Right cardiac atrium (tissue), 5 donors: ENCODE measurements around the gene CPTP. TPM values are rescaled to one million over a fixed set of nuclear protein-coding genes. Genes with fewer than 3 reads are reported as not detected.

Experiments used
- ATAC-seq, 2 donors: fragments of 200-7000 bp; cut with Tn5 transposase; one replicate each; pipeline versions ENCODE4 v1.8.0 to v1.9.1; 2020; ENCODE audit warnings: moderate library complexity in 2 of 2, mild to moderate bottlenecking in 1 of 2
- DNase-seq, 3 donors: peaks; one replicate each; pipeline ENCODE4 v3.0.0-alpha.2; 2020
- H3K27ac ChIP-seq: one replicate; pipeline ENCODE4 v1.5.1; 2013; ENCODE audit warnings: mild to moderate bottlenecking, low read length, control low read depth, moderate library complexity
- H3K27me3 ChIP-seq: one replicate; pipeline ENCODE4 v1.6.1; 2013; ENCODE audit not compliant: control insufficient read depth, insufficient read depth
- H3K4me1 ChIP-seq: one replicate; pipeline ENCODE4 v1.6.1; 2013; ENCODE audit warnings: low read length; ENCODE audit not compliant: control insufficient read depth, insufficient read depth
- H3K4me3 ChIP-seq: one replicate; pipeline ENCODE4 v1.5.1; 2013; ENCODE audit warnings: low read length, control low read depth
- H3K9me3 ChIP-seq: one replicate; pipeline ENCODE4 v1.6.1; 2013; ENCODE audit warnings: low read length; ENCODE audit not compliant: control insufficient read depth
- WGBS: extraction: QIAGEN DNeasy Blood & Tissue Kit; methylation state at CpG from one replicate; pipeline ENCODE4 v1.1.7; 2013; 5-methylcytosine and 5-hydroxymethylcytosine counted together
- intact Hi-C, 4 donors: fragments of 100-400 bp; cut with DNase I; formaldehyde crosslinking; loops; one replicate each; pipeline versions ENCODE4 v1.11.0 to v1.14.0; 2022 to 2023
- polyA plus RNA-seq: library from polyadenylated mRNA; stranded (reverse); fragments of 200-250 nt; gene quantifications from one replicate; pipeline ENCODE4 v1.2.3, GENCODE V29; 2013
- total RNA-seq, 4 donors: library from RNA; stranded (reverse); fragmentation: NEBNext Ultra II Directional; extraction: Animal tissue kit (Norgen Biotek cat#: 25700); gene quantifications; one replicate each; pipeline ENCODE4 v1.2.1, GENCODE V29; 2021
- donor health status: healthy with polysubstance abuse.
- donor health status: DM: no; HTN: yes; CAD: no.
- donor health status: DM: no; HTN: no; CAD: no.
- donor health status: DM: no; HTN: yes; CAD: no; lungs with severe emphysema.
- donor health status: DM: yes; HTN: yes; CAD: no.

The CPTP gene
- total and polyA plus RNA-seq, 5 donors: 24.0 to 53.9 (median 28.9) TPM

- Histone ChIP-seq H3K4me3 (no peak overlapping the region), H3K27me3 (no peaks in the 10 kb centered on the region), H3K4me1 (no peaks in the 10 kb centered on the region), H3K9me3 (no peaks in the 10 kb centered on the region), H3K27ac (no peak overlapping the region)
- 90% methylated on average over 18 of the region's 18 CpGs for whole genome bisulfite sequencing
- intact Hi-C loops: loop anchor here in 3 of 4 donors (5.0 to 10.0 kb wide), 2 partner anchors 168 to 171 kb away; no protein-coding TSS in a partner anchor
- no peak for ATAC-seq
- DNase-seq: peak in 2 of 3 donors; percentile 48 to 55
Observed at GRCh38 chr1:1292851-1293250, 31.8 kb upstream of the CPTP start.

GRCh38 chr1:1293263-1294249 lies 31.0 kb upstream of the CPTP start:
- 79% methylated on average over 94 of the region's 94 CpGs for WGBS
- intact Hi-C loops: loop anchor here in 3 of 4 donors (5.0 to 10.0 kb wide), 2 partner anchors 169 to 171 kb away; no protein-coding TSS in a partner anchor
- H3K9me3 ChIP-seq: no peaks in the 10 kb centered on the region
- H3K4me3 ChIP-seq: no peak overlapping the region
- H3K27me3 ChIP-seq: no peaks in the 10 kb centered on the region
- H3K4me1 ChIP-seq: no peaks in the 10 kb centered on the region
- H3K27ac ChIP-seq: no peak overlapping the region
- peak in 1 of 2 donors; percentile 21 for ATAC-seq
- DNase-seq: peak; percentile 24 to 70 (median 66)

GRCh38 chr1:1294250-1294890 lies 30.2 kb upstream of the CPTP start:
- Histone ChIP-seq H3K4me1 (no peaks in the 10 kb centered on the region), H3K27me3 (no peaks in the 10 kb centered on the region), H3K9me3 (no peaks in the 10 kb centered on the region), H3K27ac (no peak overlapping the region), H3K4me3 (no peak overlapping the region)
- ATAC-seq: no peak
- intact Hi-C loops: loop anchor here in 3 of 4 donors (5.0 to 10.0 kb wide), 2 partner anchors 170 to 172 kb away; no protein-coding TSS in a partner anchor
- DNase-seq: peak in 2 of 3 donors; percentile 31 to 58
- WGBS: 86% methylated on average over 58 of the region's 58 CpGs

GRCh38 chr1:1295154-1295923 lies 29.3 kb upstream of the CPTP start:
- no peak for ATAC-seq
- WGBS: 95% methylated on average over 35 of the region's 35 CpGs
- no peak overlapping the region for H3K4me3 ChIP-seq
- no peak for DNase-seq
- no peaks in the 10 kb centered on the region for H3K4me1 ChIP-seq
- intact Hi-C loops: loop anchor here in 1 of 4 donors (10.0 kb wide), 1 partner anchor 171 kb away; no protein-coding TSS in a partner anchor
- H3K27ac ChIP-seq: no peak overlapping the region
- no peaks in the 10 kb centered on the region for H3K9me3 ChIP-seq
- no peaks in the 10 kb centered on the region for H3K27me3 ChIP-seq

- intact Hi-C loops: loop anchor here in 1 of 4 donors (10.0 kb wide), 1 partner anchor 172 kb away; no protein-coding TSS in a partner anchor
- 95% methylated on average over 62 of the region's 62 CpGs for WGBS
- no peak overlapping the region for H3K27ac ChIP-seq
- DNase-seq (no peak), ATAC-seq (no peak)
- no peaks in the 10 kb centered on the region for H3K27me3 ChIP-seq
- no peak overlapping the region for H3K4me3 ChIP-seq
- no peaks in the 10 kb centered on the region for H3K4me1 ChIP-seq
- no peaks in the 10 kb centered on the region for H3K9me3 ChIP-seq
Observed at GRCh38 chr1:1296070-1297061, 28.2 kb upstream of the CPTP start.

- WGBS: 92% methylated on average over 31 of the region's 31 CpGs
- intact Hi-C loops: loop anchor here in 1 of 4 donors (10.0 kb wide), 1 partner anchor 173 kb away; no protein-coding TSS in a partner anchor
- H3K27me3 ChIP-seq: no peaks in the 10 kb centered on the region
- H3K27ac ChIP-seq: no peak overlapping the region
- DNase-seq (no peak), ATAC-seq (no peak)
- no peaks in the 10 kb centered on the region for H3K9me3 ChIP-seq
- no peak overlapping the region for H3K4me3 ChIP-seq
- no peaks in the 10 kb centered on the region for H3K4me1 ChIP-seq
Observed at GRCh38 chr1:1297802-1298424, 26.7 kb upstream of the CPTP start.

- Histone ChIP-seq H3K9me3 (no peaks in the 10 kb centered on the region), H3K4me1 (no peaks in the 10 kb centered on the region), H3K4me3 (no peak overlapping the region), H3K27ac (no peak overlapping the region), H3K27me3 (no peaks in the 10 kb centered on the region)
- DNase-seq (no peak), ATAC-seq (no peak)
- 57% methylated on average over 30 of the region's 30 CpGs for WGBS
- intact Hi-C loops: loop anchor here in 1 of 4 donors (10.0 kb wide), 1 partner anchor 174 kb away; no protein-coding TSS in a partner anchor
Observed at GRCh38 chr1:1298861-1299685, 25.5 kb upstream of the CPTP start.

- peak in 1 of 3 donors; percentile 49 for DNase-seq
- H3K4me3 ChIP-seq: no peak overlapping the region
- 88% methylated on average over 22 of the region's 22 CpGs for WGBS
- ATAC-seq: no peak
- intact Hi-C loops: loop anchor here in 1 of 4 donors (10.0 kb wide), 1 partner anchor 175 kb away; no protein-coding TSS in a partner anchor
- H3K27ac ChIP-seq: no peak overlapping the region
- no peaks in the 10 kb centered on the region for H3K27me3 ChIP-seq
- no peaks in the 10 kb centered on the region for H3K4me1 ChIP-seq
- no peaks in the 10 kb centered on the region for H3K9me3 ChIP-seq
Observed at GRCh38 chr1:1299686-1300351, 24.8 kb upstream of the CPTP start.
